Endothelial cell of umbilical vein (primary cell): ENCODE measurements around the gene CTTNBP2.

ENCODE experiments used
- CTCF ChIP-seq, 2 donors: IDR thresholded peaks; 1 replicate in 1 of 2; 2 replicates in 1 of 2; pipeline ENCODE4 v1.5.1; 2011; ENCODE audit warnings: low read length in 2 of 2, mild to moderate bottlenecking in 2 of 2, moderate library complexity in 2 of 2, control low read depth in 1 of 2, inconsistent platforms in 1 of 2, low read depth in 1 of 2; ENCODE audit not compliant: insufficient read depth in 1 of 2; ENCODE audit errors: extremely low read depth in 1 of 2
- EZH2 ChIP-seq: IDR thresholded peaks from 2 replicates; pipeline ENCODE4 v1.6.1; 2012; ENCODE audit warnings: borderline replicate concordance, low read depth, mild to moderate bottlenecking, moderate library complexity, low read length, inconsistent platforms; ENCODE audit not compliant: severe bottlenecking
- JUN ChIP-seq: IDR thresholded peaks from 2 replicates; pipeline ENCODE4 v1.6.1; 2011; ENCODE audit warnings: borderline replicate concordance, low read depth; ENCODE audit not compliant: insufficient read length, insufficient read depth
- MYC ChIP-seq: IDR thresholded peaks from one replicate; pipeline ENCODE4 v1.6.1; 2011; ENCODE audit warnings: mild to moderate bottlenecking, low read depth, low read length
- POLR2A ChIP-seq: IDR thresholded peaks from 2 replicates; pipeline ENCODE4 v1.6.1; 2012; ENCODE audit warnings: low read depth, mild to moderate bottlenecking, control low read depth, low read length

DNA sequence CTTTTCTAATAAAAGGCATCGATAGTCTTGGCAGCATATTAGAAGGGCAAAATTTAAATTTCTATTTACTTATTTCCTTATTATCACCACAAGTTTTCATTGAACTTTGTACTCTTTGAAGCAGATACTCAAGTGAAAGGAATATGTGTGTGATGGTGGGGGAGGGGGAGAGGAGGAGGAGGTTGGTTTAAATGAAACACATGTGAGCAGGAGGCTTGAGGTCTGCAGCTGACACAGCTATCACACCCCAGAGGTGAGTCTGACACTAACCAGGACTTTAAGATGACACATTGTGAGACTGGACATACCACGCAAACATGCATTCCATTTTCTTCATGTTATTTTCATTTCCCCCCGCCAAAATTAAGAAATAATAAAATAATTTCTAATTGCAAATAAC lies 63.3 kb downstream of the CTTNBP2 start:
- TF ChIP-seq CTCF (IDR thresholded peaks at IDR 0.05; ENCODE audit: extremely low read depth in 1 of 2, insufficient read depth in 1 of 2, low read depth in 1 of 2, low read length in 2 of 2) (no peak), EZH2 (no peak), MYC (no peak), POLR2A (no peak), JUN (no peak)
